ENCODE data around the gene ANKRD13D. TPM values are rescaled to one million over a fixed set of nuclear protein-coding genes. Genes with fewer than 3 reads are reported as not detected.

Gene ANKRD13D
- total RNA-seq, 1 experiment from 2014 or later = 13.1 TPM

GRCh38 chr11:67302571-67303131 is 13.5 kb downstream of the ANKRD13D start:
- DNase-seq (ENCODE audit: low read depth) = peak; percentile 32

GRCh38 chr11:67303132-67303834 is 14.2 kb downstream of the ANKRD13D start, which contains the start of gene SSH3:
TSS of gene SSH3 (plus strand) at chr11:67303530. CDS start at chr11:67303626, 96 bp downstream.
- peak; percentile 67 for DNase-seq (ENCODE audit: low read depth)

DNA sequence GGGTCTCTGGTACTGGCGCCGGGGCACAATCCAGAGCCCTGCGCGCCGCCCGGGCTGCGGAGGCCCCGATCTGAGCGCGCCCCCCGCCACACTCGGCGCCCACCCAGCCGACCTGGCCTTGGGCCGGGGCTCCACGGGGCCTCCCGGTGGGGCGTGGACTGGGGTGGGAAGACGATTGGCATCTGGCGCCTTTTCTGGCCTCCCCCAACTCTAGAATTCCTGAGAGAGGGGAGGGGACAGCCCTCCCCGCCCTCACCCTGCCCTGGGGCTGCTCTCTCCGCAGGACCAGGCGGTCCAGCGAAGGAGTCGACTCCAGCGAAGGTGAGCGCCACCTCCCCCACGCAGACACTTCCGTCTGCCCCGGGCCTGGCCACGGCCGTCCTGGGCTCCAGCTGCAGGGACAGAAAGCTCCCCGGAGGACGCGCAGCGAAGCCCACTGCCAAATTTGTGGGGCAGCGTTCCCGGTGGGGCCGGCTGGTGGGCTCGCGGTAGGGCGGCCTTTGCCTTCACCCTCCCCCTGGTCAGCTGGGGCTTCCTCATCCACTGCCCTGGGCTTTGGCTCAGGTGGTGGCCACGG is 14.8 kb downstream of the ANKRD13D start:
- peak; percentile 29 for DNase-seq (ENCODE audit: low read depth)

- DNase-seq (ENCODE audit: low read depth) = no peak
These were observed 15.5 kb downstream of the ANKRD13D start for GRCh38 chr11:67304511-67305113.

GRCh38 chr11:67306769-67307544 is 17.9 kb downstream of the ANKRD13D start:
- DNase-seq (ENCODE audit: low read depth) = no peak

GRCh38 chr11:67307545-67308001 is 18.5 kb downstream of the ANKRD13D start:
- DNase-seq (ENCODE audit: low read depth) = no peak

DNA sequence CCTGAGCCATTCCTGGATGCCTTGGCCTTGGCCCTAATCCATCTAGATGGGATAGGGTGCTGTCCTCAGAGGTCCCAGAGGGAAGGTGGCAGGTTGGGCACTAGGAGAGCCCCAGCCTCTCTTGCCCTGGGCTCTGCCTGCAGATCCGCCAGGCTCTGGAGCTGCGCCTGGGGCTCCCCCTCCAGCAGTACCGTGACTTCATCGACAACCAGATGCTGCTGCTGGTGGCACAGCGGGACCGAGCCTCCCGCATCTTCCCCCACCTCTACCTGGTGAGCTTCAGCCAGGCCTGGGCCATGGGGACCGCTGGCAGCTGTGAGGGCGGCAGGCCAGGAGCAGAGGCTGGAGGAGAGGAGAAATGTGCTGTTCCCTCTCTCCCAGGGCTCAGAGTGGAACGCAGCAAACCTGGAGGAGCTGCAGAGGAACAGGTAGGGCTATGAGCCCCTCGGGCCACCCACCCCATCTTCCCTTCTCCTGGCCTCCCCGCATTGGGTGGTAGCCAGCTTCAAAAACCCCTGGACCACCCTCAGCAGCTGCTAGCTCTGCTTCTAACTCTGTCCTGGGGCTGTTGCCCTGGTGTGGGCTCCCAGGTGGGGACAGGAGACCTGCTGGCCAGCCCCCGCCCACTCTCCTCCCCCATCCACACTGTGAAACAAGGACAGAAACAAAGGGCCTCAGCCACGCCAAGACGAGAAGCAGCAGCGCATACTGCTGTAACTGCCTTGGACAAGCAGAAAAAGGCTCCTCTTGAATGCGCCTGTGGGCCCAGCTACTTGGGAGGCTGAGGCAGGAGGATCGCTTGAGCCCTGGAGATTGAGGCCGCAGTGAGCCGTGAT is 19.1 kb downstream of the ANKRD13D start:
- DNase-seq (ENCODE audit: low read depth) = no peak

DNA sequence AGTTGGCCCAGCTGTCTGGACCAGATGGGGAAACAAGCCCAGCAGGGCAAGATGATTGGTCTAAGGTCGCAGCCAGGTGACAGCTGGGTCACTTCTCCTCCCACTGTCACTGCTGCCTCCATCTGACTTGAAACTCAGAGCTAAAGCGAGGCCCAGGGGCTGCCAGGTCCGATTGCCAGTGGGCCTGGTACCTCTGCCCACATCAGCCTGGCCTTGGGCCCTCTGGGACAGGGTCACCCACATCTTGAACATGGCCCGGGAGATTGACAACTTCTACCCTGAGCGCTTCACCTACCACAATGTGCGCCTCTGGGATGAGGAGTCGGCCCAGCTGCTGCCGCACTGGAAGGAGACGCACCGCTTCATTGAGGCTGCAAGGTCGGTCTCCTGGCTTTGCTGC is 20.1 kb downstream of the ANKRD13D start:
- no peak for DNase-seq (ENCODE audit: low read depth)

- DNase-seq (ENCODE audit: low read depth) = no peak
These were observed 20.6 kb downstream of the ANKRD13D start for GRCh38 chr11:67309661-67310061.

GRCh38 chr11:67310246-67311050 is 21.3 kb downstream of the ANKRD13D start:
- no peak for DNase-seq (ENCODE audit: low read depth)

DNA sequence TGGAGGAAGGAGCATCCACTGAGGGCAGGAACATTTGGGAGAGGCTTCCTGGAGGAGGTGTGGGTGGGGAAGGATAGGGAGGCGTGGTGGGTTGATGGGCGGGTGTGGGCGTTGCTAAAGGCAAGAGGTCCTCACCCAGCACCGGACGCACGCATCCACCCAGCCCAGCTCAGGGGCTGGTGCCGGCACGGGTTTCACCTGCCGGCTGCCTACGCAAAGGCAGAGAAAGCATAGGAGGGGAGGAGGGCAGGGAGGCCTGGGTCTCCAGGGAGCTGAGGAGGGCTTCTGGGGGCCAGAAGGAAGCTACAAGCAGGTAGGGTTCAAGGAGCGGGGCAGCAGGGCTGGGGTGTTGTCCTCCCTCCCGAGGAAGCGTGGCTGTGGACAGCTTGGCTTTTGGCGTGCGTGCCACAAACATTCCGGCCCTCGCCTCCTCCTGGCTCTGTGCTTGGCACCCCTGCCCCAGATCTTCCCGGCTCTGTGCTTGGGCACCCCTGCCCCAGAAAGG is 22.0 kb downstream of the ANKRD13D start:
- DNase-seq (ENCODE audit: low read depth) = no peak

GRCh38 chr11:67311556-67312082 is 22.5 kb downstream of the ANKRD13D start:
- no peak for DNase-seq (ENCODE audit: low read depth)

- no peak for DNase-seq (ENCODE audit: low read depth)
These were observed 23.3 kb downstream of the ANKRD13D start for GRCh38 chr11:67312187-67313021.

DNA sequence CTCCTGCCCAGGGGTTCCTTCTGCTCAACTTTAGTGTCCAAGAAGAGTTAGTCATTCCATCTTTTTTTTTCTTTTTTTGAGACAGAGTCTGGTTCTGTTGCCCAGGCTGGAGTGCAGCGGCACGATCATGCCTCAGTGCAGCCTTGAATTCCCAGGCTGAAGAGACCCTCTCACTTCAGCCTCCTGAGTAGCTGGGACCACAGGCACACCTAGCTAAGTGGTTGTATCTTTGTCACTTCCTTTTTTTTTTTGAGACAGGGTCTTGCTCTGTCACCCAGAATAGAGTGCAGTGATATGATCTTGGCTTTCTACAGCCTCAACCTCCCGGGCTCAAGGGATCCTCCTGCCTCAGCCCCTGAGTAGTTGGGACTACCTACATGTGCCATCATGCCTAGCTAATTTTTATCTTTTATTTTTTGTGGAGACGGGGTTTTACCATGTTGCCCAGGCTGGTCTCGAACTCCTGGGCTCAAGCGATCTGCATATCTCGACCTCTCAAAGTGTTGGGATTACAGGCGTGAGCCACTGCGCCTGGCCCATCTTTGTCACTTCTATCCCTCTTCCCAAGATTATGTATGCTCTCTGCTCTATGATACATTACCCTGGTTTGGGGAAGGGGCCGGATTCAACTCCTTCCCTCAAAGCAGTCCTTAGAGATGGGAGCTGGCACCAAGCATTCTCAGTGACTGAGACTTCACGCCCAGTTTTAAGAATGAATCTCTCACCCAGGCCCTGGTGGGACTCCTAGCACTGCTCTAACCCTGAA is 24.2 kb downstream of the ANKRD13D start:
- DNase-seq (ENCODE audit: low read depth) = no peak

GRCh38 chr11:67314218-67314617 is 25.1 kb downstream of the ANKRD13D start:
- no peak for DNase-seq (ENCODE audit: low read depth)

- no peak for DNase-seq (ENCODE audit: low read depth)
These were observed 26.3 kb downstream of the ANKRD13D start for GRCh38 chr11:67315325-67315909.

- DNase-seq (ENCODE audit: low read depth) = no peak
These were observed 27.7 kb downstream of the ANKRD13D start for GRCh38 chr11:67316882-67317204.
